Left kidney (tissue), 2 donors: ENCODE measurements around the gene CACNA2D2. TPM values are rescaled to one million over a fixed set of nuclear protein-coding genes. Genes with fewer than 3 reads are reported as not detected.
"Not testable (repeated sequence)": the region's sequence is repeated elsewhere in the genome, so short reads cannot be mapped to it uniquely, and the experiment has no call there.

Experiments used
- DNase-seq: peaks from one replicate; pipeline ENCODE4 v3.0.0-alpha.2; 2013
- polyA plus RNA-seq: library from polyadenylated mRNA; unstranded; fragments of 120-200 nt; gene quantifications from one replicate; pipeline ENCODE4 v1.2.1, GENCODE V29; 2013; ENCODE audit not compliant: insufficient read length

CACNA2D2 gene
- polyA plus RNA-seq, 1 donor, result 14.6 TPM

DNA sequence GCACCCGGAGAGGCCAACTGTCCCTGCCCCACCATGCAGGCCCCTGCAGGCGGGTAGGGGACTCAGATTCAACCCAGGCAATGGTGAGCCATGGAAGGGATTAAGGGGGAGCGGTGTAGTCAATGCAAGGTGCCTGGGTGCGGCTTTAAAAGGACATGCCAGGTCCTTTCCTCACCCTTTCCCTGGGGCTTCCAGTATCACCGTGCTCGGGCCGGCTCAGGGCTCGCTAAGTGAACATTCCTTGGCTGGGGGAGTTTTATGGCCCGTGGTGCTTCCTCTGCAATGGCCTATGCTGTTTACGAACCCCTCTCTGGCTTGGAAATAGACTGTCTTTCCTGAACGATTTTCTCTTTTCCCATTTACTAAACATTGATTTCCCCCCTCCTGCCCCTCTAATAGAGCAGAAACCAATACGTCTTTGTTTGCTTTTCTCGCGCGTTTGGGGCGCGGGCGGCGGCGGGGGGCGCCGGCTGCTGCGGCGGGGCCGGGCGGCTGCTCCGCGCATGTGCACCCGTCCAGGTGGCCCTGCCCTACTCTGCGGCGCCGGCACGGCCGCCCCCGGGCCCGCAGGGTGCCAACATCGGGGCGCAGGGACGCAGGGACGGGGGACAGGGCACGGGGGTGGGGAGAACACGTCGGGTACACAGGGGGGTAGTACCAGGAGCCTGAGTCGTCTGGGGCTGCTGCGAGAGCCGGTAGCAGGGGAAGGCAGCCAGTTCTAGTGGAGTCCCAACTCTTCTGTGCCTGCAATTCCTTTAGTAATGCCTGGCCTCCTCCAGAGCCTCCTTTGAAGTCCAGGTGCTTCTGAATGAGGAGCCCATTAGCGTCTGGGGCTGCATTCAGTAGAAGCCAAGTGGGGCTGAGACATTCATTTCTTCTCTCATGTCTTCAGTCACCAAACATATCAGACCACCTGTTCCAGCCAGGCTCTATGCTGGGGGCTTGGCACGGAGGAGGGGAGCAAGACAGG, 26.9 kb upstream of the CACNA2D2 start:
- no peak for DNase-seq

- peak; percentile 61 for DNase-seq
Measured at GRCh38 chr3:50525987-50526386, 22.6 kb upstream of the CACNA2D2 start.

- no peak for DNase-seq
Measured at GRCh38 chr3:50525191-50525910, 21.9 kb upstream of the CACNA2D2 start.

GRCh38 chr3:50524746-50525145, 21.3 kb upstream of the CACNA2D2 start:
- no peak for DNase-seq

DNA sequence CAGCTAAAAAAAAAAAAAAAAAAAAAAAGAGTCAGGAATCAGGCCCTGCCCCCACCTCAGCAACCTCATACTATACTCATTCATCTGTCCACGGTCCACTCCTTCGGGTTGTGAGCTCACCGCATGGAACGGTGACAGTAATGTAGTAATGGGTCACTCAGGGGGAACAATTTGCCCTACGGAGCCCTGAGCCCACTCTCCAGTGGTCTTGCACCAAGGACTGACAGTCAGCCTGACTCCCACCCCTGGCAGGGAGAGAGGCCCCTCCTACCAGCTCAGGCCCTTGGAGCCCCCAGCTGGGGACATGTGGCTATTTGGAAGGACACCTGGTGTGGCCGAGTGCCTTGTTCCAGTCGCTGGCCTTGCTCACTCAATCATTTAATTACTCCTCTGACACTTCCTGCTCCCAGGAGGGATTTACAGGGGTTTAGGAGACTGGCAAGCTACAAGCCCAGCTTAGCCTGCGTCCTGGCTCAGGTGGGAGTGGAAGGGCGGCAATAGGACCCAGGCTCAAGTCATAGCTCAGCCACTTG, 19.9 kb upstream of the CACNA2D2 start:
- DNase-seq, result peak; percentile 78

DNA sequence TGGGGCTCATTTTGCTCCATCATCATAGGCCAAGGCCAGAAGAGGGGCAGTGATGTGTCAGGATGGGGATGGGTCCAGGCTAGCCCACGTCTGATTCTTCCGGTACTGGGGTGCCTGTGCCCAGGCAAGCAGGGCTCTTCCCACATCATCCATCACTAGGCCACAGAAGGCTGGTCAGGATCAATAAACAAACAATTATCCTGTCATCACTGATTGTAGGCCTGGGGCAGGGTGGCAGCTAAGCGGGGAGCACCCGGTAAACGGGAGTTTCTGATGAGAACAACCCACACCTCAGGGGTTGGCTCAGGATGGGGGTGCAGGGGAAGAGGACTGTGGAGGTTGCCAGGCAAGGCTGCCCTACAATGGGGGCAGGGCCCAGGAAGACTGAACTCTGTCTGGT, 18.1 kb upstream of the CACNA2D2 start:
- no peak for DNase-seq

DNA sequence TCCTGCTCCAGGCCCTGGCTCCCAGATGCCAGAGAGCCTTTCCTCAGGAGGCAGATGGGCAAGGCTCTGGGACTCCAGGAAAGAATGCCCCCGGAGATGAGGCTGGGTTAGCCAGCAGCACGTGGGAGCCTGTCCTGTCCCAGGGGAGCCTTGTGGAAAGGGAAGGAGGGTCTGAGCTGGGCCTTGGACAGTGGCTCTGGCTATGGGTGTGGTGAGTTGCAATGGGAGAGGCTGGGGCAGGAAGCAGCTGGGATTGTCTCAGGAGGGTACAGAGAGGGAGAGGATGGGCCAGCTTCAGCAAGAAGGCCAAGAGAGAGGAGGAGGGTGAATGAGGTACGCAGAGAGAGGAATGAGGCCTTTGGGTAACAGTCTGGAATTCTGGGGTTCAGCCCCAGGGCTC, 17.4 kb upstream of the CACNA2D2 start:
- DNase-seq, result no peak

DNA sequence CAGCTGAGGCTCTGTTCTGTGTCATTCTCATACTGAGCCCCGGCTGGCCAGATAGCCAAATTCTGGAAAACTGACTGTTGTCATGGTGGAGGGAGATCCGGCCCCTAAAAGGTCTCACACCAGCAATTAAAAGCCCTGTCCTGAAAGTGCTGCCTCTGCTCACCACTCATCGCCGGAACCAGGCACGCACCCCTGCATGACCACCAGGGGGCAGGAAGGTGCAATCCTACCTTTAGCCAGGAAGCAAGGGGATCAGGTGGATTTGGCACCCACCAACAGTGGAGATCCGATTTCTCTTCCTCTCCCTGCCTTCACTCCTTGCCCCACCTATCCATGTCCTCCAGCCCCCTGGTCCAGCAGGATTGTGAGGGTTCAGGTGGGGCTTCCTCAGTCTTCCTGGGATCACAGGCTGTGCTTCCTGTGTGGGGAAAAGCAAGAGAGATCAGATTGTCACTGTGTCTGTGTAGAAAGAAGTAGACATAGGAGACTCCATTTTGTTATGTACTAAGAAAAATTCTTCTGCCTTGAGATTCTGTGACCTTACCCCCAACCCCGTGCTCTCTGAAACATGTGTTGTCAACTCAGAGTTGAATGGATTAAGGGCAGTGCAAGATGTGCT, 16.1 kb upstream of the CACNA2D2 start:
- DNase-seq, result no peak

DNA sequence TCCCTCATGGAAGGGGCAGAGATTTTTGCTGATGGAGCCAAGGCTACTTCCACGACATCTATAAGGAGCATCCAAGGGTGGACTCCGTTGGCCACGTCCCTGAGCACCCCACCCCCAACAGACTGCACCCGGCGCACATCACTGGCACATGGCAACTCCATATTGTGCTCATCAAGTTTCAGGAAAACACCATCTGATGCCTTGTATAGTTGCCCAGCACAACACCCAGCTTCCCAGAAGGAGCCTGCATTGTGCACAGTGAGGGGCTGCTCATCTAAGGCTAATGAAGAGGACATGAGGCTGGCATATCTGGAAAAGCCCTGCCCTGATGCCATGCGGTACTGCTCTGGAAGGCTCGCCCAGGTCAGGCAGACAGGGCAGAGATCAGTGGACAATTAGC, 15.0 kb upstream of the CACNA2D2 start:
- DNase-seq, result no peak

- no peak for DNase-seq
Measured at GRCh38 chr3:50517721-50518206, 14.3 kb upstream of the CACNA2D2 start.

- DNase-seq, result no peak
Measured at GRCh38 chr3:50516440-50516871, 13.0 kb upstream of the CACNA2D2 start.

GRCh38 chr3:50515565-50516439, 12.4 kb upstream of the CACNA2D2 start:
- peak; percentile 86 for DNase-seq

GRCh38 chr3:50512908-50513307, 9.5 kb upstream of the CACNA2D2 start:
- not testable (repeated sequence) for DNase-seq

- DNase-seq, result no peak
Measured at GRCh38 chr3:50512131-50512530, 8.7 kb upstream of the CACNA2D2 start.

GRCh38 chr3:50510325-50510724, 6.9 kb upstream of the CACNA2D2 start:
- DNase-seq, result no peak

- no peak for DNase-seq
Measured at GRCh38 chr3:50509715-50510114, 6.3 kb upstream of the CACNA2D2 start.

DNA sequence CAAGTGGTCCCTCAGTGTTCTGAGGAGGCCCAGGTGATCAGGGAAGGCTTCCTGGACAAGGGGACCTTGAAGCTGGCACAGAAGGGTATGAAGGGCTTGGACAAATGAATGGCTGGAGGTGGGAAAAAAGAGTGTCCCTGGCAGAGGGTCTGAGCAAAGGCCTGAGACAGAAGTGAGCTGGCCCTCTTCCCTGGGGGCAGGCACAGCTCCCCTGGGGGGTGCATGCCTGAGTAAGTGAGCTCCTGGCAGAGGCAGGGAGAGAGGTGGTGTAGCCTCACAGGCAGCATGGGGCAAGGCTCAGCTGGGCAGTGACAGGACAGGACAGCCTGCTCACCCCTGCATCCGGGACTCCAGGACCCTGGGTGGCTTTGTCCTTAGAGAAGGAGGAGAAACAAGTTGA, 5.4 kb upstream of the CACNA2D2 start:
- no peak for DNase-seq

DNA sequence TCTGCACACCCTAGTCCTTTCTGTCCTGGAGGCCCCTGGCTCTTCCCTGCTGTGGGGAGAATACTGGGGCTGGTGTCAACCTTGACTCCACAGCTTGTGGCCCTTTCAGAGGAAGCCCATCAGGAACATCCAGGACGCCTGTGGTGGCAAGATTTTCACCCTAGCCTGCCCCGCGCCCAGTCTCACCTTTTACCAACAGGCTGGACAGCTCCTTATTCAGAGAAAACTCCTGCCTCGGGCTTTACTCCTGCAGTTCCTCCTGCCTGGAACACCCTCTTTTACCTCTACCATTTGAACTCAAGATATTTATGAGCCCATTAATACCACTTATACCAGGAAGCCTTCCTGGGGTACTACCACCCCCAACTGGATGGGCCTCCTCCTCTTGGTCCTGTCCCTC, 2.7 kb upstream of the CACNA2D2 start:
- no peak for DNase-seq

GRCh38 chr3:50504681-50505080, 1.2 kb upstream of the CACNA2D2 start:
- no peak for DNase-seq

GRCh38 chr3:50502584-50503423, 630 bp downstream of the CACNA2D2 start:
- no peak for DNase-seq
